ENCODE data around the gene CACNB4. TPM values are rescaled to one million over a fixed set of nuclear protein-coding genes. Genes with fewer than 3 reads are reported as not detected.

Gene CACNB4
- total RNA-seq, 1 experiment from 2014 or later = not detected

- TF ChIP-seq CTCF (conservative IDR thresholded peaks at IDR 0.05; ENCODE audit: low read depth, low read length) (no peak), EZH2 (IDR thresholded peaks at IDR 0.05; ENCODE audit: low read length, unreplicated experiment) (no peak), EZH2phosphoT487 (IDR thresholded peaks at IDR 0.05; ENCODE audit: borderline replicate concordance, low read length) (no peak)
- H3K9me2 ChIP-seq (replicated peaks; ENCODE audit: low read length) = no peaks in the 10 kb centered on the region
- ChIA-PET POLR2A (ENCODE audit: unreplicated experiment) (no interaction called here), CTCF (no interaction called here)
- H3K4me3 ChIP-seq (ENCODE audit: low read length) = no peak overlapping the region
- no peak overlapping the region for H2AFZ ChIP-seq (ENCODE audit: low read length)
- no peak for ATAC-seq
- BruUV-seq (replicated peaks) = no TSS peak
- peaks cover 3% of the 10 kb centered on the region; the same call in 1 of the 2 replicates for H3K27me3 ChIP-seq (ENCODE audit: low read length)
- H3F3A ChIP-seq (ENCODE audit: low read length, unreplicated experiment) = no peaks in the 10 kb centered on the region
- intact Hi-C loops (cut with micrococcal nuclease) = no loop called here
- no peak overlapping the region for H3K4me2 ChIP-seq (ENCODE audit: low read length)
- DNase-seq = no peak
- no peaks in the 10 kb centered on the region for H3K9me3 ChIP-seq (ENCODE audit: low read length)
- no peaks in the 10 kb centered on the region for H3K36me3 ChIP-seq (ENCODE audit: low read depth, low read length)
- H4K20me1 ChIP-seq (ENCODE audit: low read length) = no peaks in the 10 kb centered on the region
- no peaks in the 10 kb centered on the region for H3K4me1 ChIP-seq (ENCODE audit: insufficient read depth, low read length)
- H3K27ac ChIP-seq (ENCODE audit: low read length) = no peak overlapping the region
- no peaks in the 10 kb centered on the region for H3K79me2 ChIP-seq (ENCODE audit: low read length)
- H3K9ac ChIP-seq (ENCODE audit: low read length) = no peak overlapping the region
Measured at GRCh38 chr2:152071518-152071917, 27.3 kb downstream of the CACNB4 start.

- no TSS peak for BruUV-seq (replicated peaks)
- no peak overlapping the region for H3K9ac ChIP-seq (ENCODE audit: low read length)
- H3F3A ChIP-seq (ENCODE audit: low read length, unreplicated experiment) = no peaks in the 10 kb centered on the region
- no peak overlapping the region for H3K27ac ChIP-seq (ENCODE audit: low read length)
- POLR2A ChIA-PET (ENCODE audit: unreplicated experiment) = no interaction called here
- H4K20me1 ChIP-seq (ENCODE audit: low read length) = no peaks in the 10 kb centered on the region
- no peak for TF ChIP-seq EZH2phosphoT487 (IDR thresholded peaks at IDR 0.05; ENCODE audit: borderline replicate concordance, low read length)
- TF ChIP-seq CTCF (conservative IDR thresholded peaks at IDR 0.05; ENCODE audit: low read depth, low read length) = no peak
- no peak for TF ChIP-seq EZH2 (IDR thresholded peaks at IDR 0.05; ENCODE audit: low read length, unreplicated experiment)
- H3K9me3 ChIP-seq (ENCODE audit: low read length) = no peaks in the 10 kb centered on the region
- CTCF ChIA-PET = no interaction called here
- H3K4me1 ChIP-seq (ENCODE audit: insufficient read depth, low read length) = no peaks in the 10 kb centered on the region
- H3K27me3 ChIP-seq (ENCODE audit: low read length) = peaks cover 3% of the 10 kb centered on the region; the same call in 1 of the 2 replicates
- H3K9me2 ChIP-seq (replicated peaks; ENCODE audit: low read length) = no peaks in the 10 kb centered on the region
- no peak overlapping the region for H3K4me2 ChIP-seq (ENCODE audit: low read length)
- no peaks in the 10 kb centered on the region for H3K79me2 ChIP-seq (ENCODE audit: low read length)
- H3K4me3 ChIP-seq (ENCODE audit: low read length) = no peak overlapping the region
- no peak for ATAC-seq
- no peaks in the 10 kb centered on the region for H3K36me3 ChIP-seq (ENCODE audit: low read depth, low read length)
- DNase-seq = no peak
- H2AFZ ChIP-seq (ENCODE audit: low read length) = no peak overlapping the region
- intact Hi-C loops (cut with micrococcal nuclease) = no loop called here
Measured at GRCh38 chr2:152071092-152071491, 27.8 kb downstream of the CACNB4 start.

- BruUV-seq (replicated peaks) = no TSS peak
- no peaks in the 10 kb centered on the region for H4K20me1 ChIP-seq (ENCODE audit: low read length)
- ATAC-seq (no peak), DNase-seq (no peak)
- ChIA-PET CTCF (no interaction called here), POLR2A (ENCODE audit: unreplicated experiment) (no interaction called here)
- no peaks in the 10 kb centered on the region for H3K9me2 ChIP-seq (replicated peaks; ENCODE audit: low read length)
- no peaks in the 10 kb centered on the region for H3K79me2 ChIP-seq (ENCODE audit: low read length)
- no peaks in the 10 kb centered on the region for H3K36me3 ChIP-seq (ENCODE audit: low read depth, low read length)
- H3K9ac ChIP-seq (ENCODE audit: low read length) = no peak overlapping the region
- H3K4me1 ChIP-seq (ENCODE audit: insufficient read depth, low read length) = no peaks in the 10 kb centered on the region
- H3K27ac ChIP-seq (ENCODE audit: low read length) = no peak overlapping the region
- no peaks in the 10 kb centered on the region for H3K9me3 ChIP-seq (ENCODE audit: low read length)
- H2AFZ ChIP-seq (ENCODE audit: low read length) = no peak overlapping the region
- peaks cover 11% of the 10 kb centered on the region for H3K27me3 ChIP-seq (ENCODE audit: low read length)
- no peak overlapping the region for H3K4me3 ChIP-seq (ENCODE audit: low read length)
- H3K4me2 ChIP-seq (ENCODE audit: low read length) = no peak overlapping the region
- H3F3A ChIP-seq (ENCODE audit: low read length, unreplicated experiment) = no peaks in the 10 kb centered on the region
- TF ChIP-seq EZH2phosphoT487 (IDR thresholded peaks at IDR 0.05; ENCODE audit: borderline replicate concordance, low read length) = no peak
- intact Hi-C loops (cut with micrococcal nuclease) = no loop called here
Measured at GRCh38 chr2:152068226-152068625, 30.6 kb downstream of the CACNB4 start.

Data from PC-3 (cell line).